ENCODE results near the gene CIT.

CIT gene

GRCh38 chr12:119693511-119693910 is 183.6 kb downstream of the CIT start:
- no peaks in the 10 kb centered on the region for H3K27me3 ChIP-seq (ENCODE audit: control insufficient read depth in 2 of 2, insufficient read depth in 2 of 2, low read length in 2 of 2)
- peaks cover 30 to 31% of the 10 kb centered on the region in 2 donors for H3K4me1 ChIP-seq (ENCODE audit: control insufficient read depth in 2 of 2, insufficient read depth in 2 of 2, low read length in 2 of 2)
- peak overlapping the region in 1 of 2 donors; percentile 34 for H3K4me3 ChIP-seq (ENCODE audit: low read length in 2 of 2)
- H3K9me3 ChIP-seq (ENCODE audit: control insufficient read depth in 2 of 2, low read length in 2 of 2) = no peaks in the 10 kb centered on the region
- H3K9ac ChIP-seq (ENCODE audit: low read depth in 1 of 2, low read length in 2 of 2) = peak overlapping the region; percentile 9 to 42
- H3K36me3 ChIP-seq (ENCODE audit: control insufficient read depth in 2 of 2, insufficient read depth in 2 of 2, low read length in 2 of 2) = no peaks in the 10 kb centered on the region
- peak overlapping the region; percentile 83 to 90 for H3K27ac ChIP-seq (ENCODE audit: low read depth in 2 of 2, low read length in 2 of 2)

DNA sequence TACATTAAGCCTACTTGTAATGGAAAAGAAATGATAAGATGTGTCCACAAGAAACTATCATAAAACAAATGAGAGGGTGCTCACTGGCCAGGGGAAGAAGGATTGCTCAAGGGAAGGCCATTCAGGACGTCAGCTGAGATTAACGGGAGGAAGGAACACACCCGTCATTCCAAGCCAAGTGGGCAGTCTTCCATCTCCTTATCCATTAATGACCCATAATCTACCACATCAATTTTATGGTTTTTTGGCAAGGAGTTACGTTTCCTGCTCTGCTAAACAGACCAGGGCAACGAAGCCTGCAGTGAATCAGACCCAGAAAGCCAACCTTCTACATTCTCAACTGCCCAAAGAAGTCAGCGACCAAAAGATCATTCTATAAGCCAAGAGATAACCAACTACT is 184.1 kb downstream of the CIT start:
- Histone ChIP-seq H3K27me3 (ENCODE audit: control insufficient read depth in 2 of 2, insufficient read depth in 2 of 2, low read length in 2 of 2) (no peaks in the 10 kb centered on the region), H3K4me3 (ENCODE audit: low read length in 2 of 2) (peak overlapping the region in 1 of 2 donors; percentile 34), H3K27ac (ENCODE audit: low read depth in 2 of 2, low read length in 2 of 2) (peak overlapping the region; percentile 83 to 90), H3K9ac (ENCODE audit: low read depth in 1 of 2, low read length in 2 of 2) (peak overlapping the region; percentile 9 to 42), H3K9me3 (ENCODE audit: control insufficient read depth in 2 of 2, low read length in 2 of 2) (no peaks in the 10 kb centered on the region), H3K36me3 (ENCODE audit: control insufficient read depth in 2 of 2, insufficient read depth in 2 of 2, low read length in 2 of 2) (no peaks in the 10 kb centered on the region), H3K4me1 (ENCODE audit: control insufficient read depth in 2 of 2, insufficient read depth in 2 of 2, low read length in 2 of 2) (peaks cover 34 to 35% of the 10 kb centered on the region in 2 donors)

DNA sequence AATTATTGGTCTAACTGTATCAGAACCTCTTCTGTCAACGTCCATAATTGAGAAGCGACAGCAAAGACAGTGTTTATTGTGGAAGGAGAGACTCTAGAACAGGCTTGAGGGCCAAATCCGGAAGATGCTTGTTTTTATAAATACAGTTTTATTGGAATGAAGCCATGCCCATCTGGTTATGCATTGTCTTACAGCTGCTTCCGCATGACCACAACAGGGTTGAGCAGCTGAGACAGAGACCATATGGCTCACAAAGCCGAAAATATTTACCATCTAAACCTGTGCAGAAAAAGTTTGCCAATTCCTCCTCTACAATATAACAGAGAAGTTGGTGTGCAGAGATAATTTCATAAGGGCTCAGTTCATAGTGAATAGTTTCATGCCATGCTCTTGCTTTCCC is 184.7 kb downstream of the CIT start:
- H3K4me1 ChIP-seq (ENCODE audit: control insufficient read depth in 2 of 2, insufficient read depth in 2 of 2, low read length in 2 of 2) = peaks cover 37 to 38% of the 10 kb centered on the region in 2 donors
- no peak overlapping the region for H3K4me3 ChIP-seq (ENCODE audit: low read length in 2 of 2)
- H3K9ac ChIP-seq (ENCODE audit: low read depth in 1 of 2, low read length in 2 of 2) = peak overlapping the region; percentile 6 to 23
- H3K27ac ChIP-seq (ENCODE audit: low read depth in 2 of 2, low read length in 2 of 2) = peak overlapping the region; percentile 83 to 90
- H3K9me3 ChIP-seq (ENCODE audit: control insufficient read depth in 2 of 2, low read length in 2 of 2) = no peaks in the 10 kb centered on the region
- H3K27me3 ChIP-seq (ENCODE audit: control insufficient read depth in 2 of 2, insufficient read depth in 2 of 2, low read length in 2 of 2) = no peaks in the 10 kb centered on the region
- H3K36me3 ChIP-seq (ENCODE audit: control insufficient read depth in 2 of 2, insufficient read depth in 2 of 2, low read length in 2 of 2) = no peaks in the 10 kb centered on the region

DNA sequence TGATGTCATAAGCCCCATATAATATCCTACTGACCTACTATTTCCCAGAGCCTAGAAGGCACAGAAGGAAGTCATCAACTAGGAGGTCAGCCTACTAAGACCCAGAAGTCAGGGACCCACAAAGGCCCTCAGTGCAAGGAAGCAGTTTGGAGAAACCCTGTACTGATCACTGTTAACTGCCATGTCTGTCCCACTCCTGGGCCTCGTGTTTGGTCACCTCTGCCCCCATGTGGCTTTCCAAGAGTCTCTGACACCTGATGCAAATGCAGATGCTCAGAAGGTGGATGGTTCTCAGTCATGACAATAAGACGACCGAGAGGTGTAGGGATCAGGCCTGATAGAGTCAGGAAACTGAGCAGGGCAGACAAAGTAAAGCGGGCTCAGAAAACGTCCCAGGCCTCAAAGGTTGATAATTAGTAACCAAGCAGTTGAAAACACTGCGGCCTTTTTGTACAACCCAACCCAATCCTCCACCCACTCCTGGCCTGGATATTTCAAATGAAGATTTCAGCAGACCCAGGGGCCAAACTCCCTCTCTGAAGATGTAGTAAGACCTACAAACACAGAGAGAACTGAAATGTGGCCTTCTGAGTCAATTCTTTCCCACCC is 185.8 kb downstream of the CIT start:
- no peak overlapping the region for H3K9ac ChIP-seq (ENCODE audit: low read depth in 1 of 2, low read length in 2 of 2)
- H3K27me3 ChIP-seq (ENCODE audit: control insufficient read depth in 2 of 2, insufficient read depth in 2 of 2, low read length in 2 of 2) = no peaks in the 10 kb centered on the region
- no peak overlapping the region for H3K4me3 ChIP-seq (ENCODE audit: low read length in 2 of 2)
- H3K27ac ChIP-seq (ENCODE audit: low read depth in 2 of 2, low read length in 2 of 2) = peak overlapping the region; percentile 17 to 90
- H3K4me1 ChIP-seq (ENCODE audit: control insufficient read depth in 2 of 2, insufficient read depth in 2 of 2, low read length in 2 of 2) = peaks cover 42% of the 10 kb centered on the region in 2 donors
- H3K9me3 ChIP-seq (ENCODE audit: control insufficient read depth in 2 of 2, low read length in 2 of 2) = no peaks in the 10 kb centered on the region
- no peaks in the 10 kb centered on the region for H3K36me3 ChIP-seq (ENCODE audit: control insufficient read depth in 2 of 2, insufficient read depth in 2 of 2, low read length in 2 of 2)

GRCh38 chr12:119689935-119690500 is 187.1 kb downstream of the CIT start:
- Histone ChIP-seq H3K27me3 (ENCODE audit: control insufficient read depth in 2 of 2, insufficient read depth in 2 of 2, low read length in 2 of 2) (no peaks in the 10 kb centered on the region), H3K9me3 (ENCODE audit: control insufficient read depth in 2 of 2, low read length in 2 of 2) (no peaks in the 10 kb centered on the region), H3K9ac (ENCODE audit: low read depth in 1 of 2, low read length in 2 of 2) (no peak overlapping the region), H3K4me1 (ENCODE audit: control insufficient read depth in 2 of 2, insufficient read depth in 2 of 2, low read length in 2 of 2) (peaks cover 48 to 50% of the 10 kb centered on the region in 2 donors), H3K36me3 (ENCODE audit: control insufficient read depth in 2 of 2, insufficient read depth in 2 of 2, low read length in 2 of 2) (no peaks in the 10 kb centered on the region), H3K4me3 (ENCODE audit: low read length in 2 of 2) (no peak overlapping the region), H3K27ac (ENCODE audit: low read depth in 2 of 2, low read length in 2 of 2) (no peak overlapping the region)

DNA sequence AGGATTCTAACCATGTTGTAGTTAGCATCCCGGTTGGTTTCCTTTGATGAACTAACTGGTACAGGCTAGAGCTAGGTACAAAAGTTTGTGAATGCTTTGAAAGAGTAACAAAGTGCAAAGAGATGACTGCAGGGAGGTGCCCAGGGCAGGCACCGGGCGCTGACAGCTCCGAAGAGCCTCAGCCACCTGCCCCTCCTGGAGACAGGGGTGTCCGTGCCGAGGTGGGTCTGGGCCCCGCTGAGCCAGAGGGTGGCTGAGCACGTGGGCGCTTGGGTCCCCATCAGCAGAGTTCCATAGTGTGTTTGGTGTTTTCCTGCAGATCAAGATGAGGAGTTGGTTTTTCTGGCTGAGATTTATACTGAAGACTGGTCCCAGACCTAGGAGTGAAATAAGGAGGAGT is 189.2 kb downstream of the CIT start:
- H3K4me3 ChIP-seq (ENCODE audit: low read length in 2 of 2) = no peak overlapping the region
- H3K27me3 ChIP-seq (ENCODE audit: control insufficient read depth in 2 of 2, insufficient read depth in 2 of 2, low read length in 2 of 2) = no peaks in the 10 kb centered on the region
- peaks cover 45 to 57% of the 10 kb centered on the region in 2 donors for H3K4me1 ChIP-seq (ENCODE audit: control insufficient read depth in 2 of 2, insufficient read depth in 2 of 2, low read length in 2 of 2)
- no peaks in the 10 kb centered on the region for H3K9me3 ChIP-seq (ENCODE audit: control insufficient read depth in 2 of 2, low read length in 2 of 2)
- H3K36me3 ChIP-seq (ENCODE audit: control insufficient read depth in 2 of 2, insufficient read depth in 2 of 2, low read length in 2 of 2) = no peaks in the 10 kb centered on the region
- peak overlapping the region in 1 of 2 donors; percentile 49 for H3K27ac ChIP-seq (ENCODE audit: low read depth in 2 of 2, low read length in 2 of 2)
- H3K9ac ChIP-seq (ENCODE audit: low read depth in 1 of 2, low read length in 2 of 2) = no peak overlapping the region

DNA sequence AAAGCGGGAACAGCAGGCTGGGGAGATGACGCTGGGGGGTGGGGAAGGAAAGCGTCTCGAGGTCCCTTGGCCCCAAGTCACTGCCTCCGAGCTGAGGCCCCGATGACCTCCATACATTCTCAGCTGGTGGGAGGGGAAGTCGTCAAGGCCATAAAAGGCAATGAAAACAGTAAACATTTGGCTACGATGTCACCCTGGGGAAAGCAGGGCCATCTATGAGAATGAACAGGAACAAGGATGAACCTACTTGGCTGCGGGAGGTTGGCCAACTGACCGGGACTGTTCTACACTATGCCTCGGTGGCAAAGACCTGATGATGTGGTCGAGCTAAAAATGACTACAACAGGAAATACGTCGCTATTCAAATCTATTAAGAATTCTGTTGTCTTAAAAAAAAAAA is 189.7 kb downstream of the CIT start:
- Histone ChIP-seq H3K27ac (ENCODE audit: low read depth in 2 of 2, low read length in 2 of 2) (peak overlapping the region in 1 of 2 donors; percentile 46), H3K9ac (ENCODE audit: low read depth in 1 of 2, low read length in 2 of 2) (no peak overlapping the region), H3K4me1 (ENCODE audit: control insufficient read depth in 2 of 2, insufficient read depth in 2 of 2, low read length in 2 of 2) (peaks cover 44 to 57% of the 10 kb centered on the region in 2 donors), H3K36me3 (ENCODE audit: control insufficient read depth in 2 of 2, insufficient read depth in 2 of 2, low read length in 2 of 2) (no peaks in the 10 kb centered on the region), H3K27me3 (ENCODE audit: control insufficient read depth in 2 of 2, insufficient read depth in 2 of 2, low read length in 2 of 2) (no peaks in the 10 kb centered on the region), H3K4me3 (ENCODE audit: low read length in 2 of 2) (no peak overlapping the region), H3K9me3 (ENCODE audit: control insufficient read depth in 2 of 2, low read length in 2 of 2) (no peaks in the 10 kb centered on the region)

- H3K27ac ChIP-seq (ENCODE audit: low read depth in 2 of 2, low read length in 2 of 2) = peak overlapping the region; percentile 63 to 89
- H3K27me3 ChIP-seq (ENCODE audit: control insufficient read depth in 2 of 2, insufficient read depth in 2 of 2, low read length in 2 of 2) = no peaks in the 10 kb centered on the region
- no peak overlapping the region for H3K9ac ChIP-seq (ENCODE audit: low read depth in 1 of 2, low read length in 2 of 2)
- peaks cover 0 to 2% of the 10 kb centered on the region in 2 donors for H3K36me3 ChIP-seq (ENCODE audit: control insufficient read depth in 2 of 2, insufficient read depth in 2 of 2, low read length in 2 of 2)
- H3K9me3 ChIP-seq (ENCODE audit: control insufficient read depth in 2 of 2, low read length in 2 of 2) = no peaks in the 10 kb centered on the region
- no peak overlapping the region for H3K4me3 ChIP-seq (ENCODE audit: low read length in 2 of 2)
- peaks cover 41 to 57% of the 10 kb centered on the region in 2 donors for H3K4me1 ChIP-seq (ENCODE audit: control insufficient read depth in 2 of 2, insufficient read depth in 2 of 2, low read length in 2 of 2)
Observed at GRCh38 chr12:119686776-119687175, 190.3 kb downstream of the CIT start.

DNA sequence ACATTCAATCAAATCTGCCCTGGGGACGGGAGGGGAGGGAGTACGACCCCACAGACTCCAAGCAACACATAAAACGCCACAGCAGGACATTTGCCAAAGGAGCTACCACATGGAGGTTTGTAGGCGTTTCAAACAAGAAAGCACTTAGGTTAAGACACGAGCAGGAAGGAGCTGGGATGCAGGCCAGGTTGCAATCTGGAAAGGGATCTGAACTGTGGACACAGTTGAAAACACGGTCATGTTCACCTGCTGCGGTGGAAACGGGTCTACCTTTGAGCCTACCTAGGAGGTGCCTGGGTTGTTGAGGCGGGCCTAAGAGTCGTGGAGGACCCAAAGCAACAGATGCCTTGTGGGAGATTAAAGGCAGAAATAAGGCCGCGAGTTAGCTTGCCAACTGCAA is 190.8 kb downstream of the CIT start:
- Histone ChIP-seq H3K4me1 (ENCODE audit: control insufficient read depth in 2 of 2, insufficient read depth in 2 of 2, low read length in 2 of 2) (peaks cover 40 to 58% of the 10 kb centered on the region in 2 donors), H3K4me3 (ENCODE audit: low read length in 2 of 2) (no peak overlapping the region), H3K27me3 (ENCODE audit: control insufficient read depth in 2 of 2, insufficient read depth in 2 of 2, low read length in 2 of 2) (no peaks in the 10 kb centered on the region), H3K27ac (ENCODE audit: low read depth in 2 of 2, low read length in 2 of 2) (peak overlapping the region; percentile 63 to 89), H3K9ac (ENCODE audit: low read depth in 1 of 2, low read length in 2 of 2) (no peak overlapping the region), H3K9me3 (ENCODE audit: control insufficient read depth in 2 of 2, low read length in 2 of 2) (no peaks in the 10 kb centered on the region), H3K36me3 (ENCODE audit: control insufficient read depth in 2 of 2, insufficient read depth in 2 of 2, low read length in 2 of 2) (peaks cover 0 to 6% of the 10 kb centered on the region in 2 donors)

- no peak overlapping the region for H3K9ac ChIP-seq (ENCODE audit: low read depth in 1 of 2, low read length in 2 of 2)
- peak overlapping the region; percentile 85 to 89 for H3K27ac ChIP-seq (ENCODE audit: low read depth in 2 of 2, low read length in 2 of 2)
Observed at GRCh38 chr12:119685375-119685774, 191.7 kb downstream of the CIT start.

More at GRCh38 chr12:119685375-119685774, 191.7 kb downstream of the CIT start:
- H3K36me3 ChIP-seq (ENCODE audit: control insufficient read depth in 2 of 2, insufficient read depth in 2 of 2, low read length in 2 of 2) = peaks cover 9 to 13% of the 10 kb centered on the region in 2 donors
- peaks cover 41 to 65% of the 10 kb centered on the region in 2 donors for H3K4me1 ChIP-seq (ENCODE audit: control insufficient read depth in 2 of 2, insufficient read depth in 2 of 2, low read length in 2 of 2)
- H3K9me3 ChIP-seq (ENCODE audit: control insufficient read depth in 2 of 2, low read length in 2 of 2) = no peaks in the 10 kb centered on the region
- peak overlapping the region in 1 of 2 donors; percentile 29 for H3K4me3 ChIP-seq (ENCODE audit: low read length in 2 of 2)
- no peaks in the 10 kb centered on the region for H3K27me3 ChIP-seq (ENCODE audit: control insufficient read depth in 2 of 2, insufficient read depth in 2 of 2, low read length in 2 of 2)

Data from mucosa of rectum (tissue), 2 donors.